Neuron (in vitro differentiated cells): ENCODE results near the gene RAB11FIP3.

Experiments used
- H2AFZ ChIP-seq: one replicate; pipeline ENCODE4 v1.6.1; 2013; ENCODE audit warnings: low read depth, mild to moderate bottlenecking, inconsistent platforms, low read length, moderate library complexity
- H3K27me3 ChIP-seq: one replicate; pipeline ENCODE4 v1.6.1; 2013; ENCODE audit warnings: low read length; ENCODE audit not compliant: insufficient read depth
- H3K36me3 ChIP-seq: one replicate; pipeline ENCODE4 v1.6.1; 2013; ENCODE audit warnings: low read length; ENCODE audit not compliant: insufficient read depth
- H3K4me1 ChIP-seq: one replicate; pipeline ENCODE4 v1.6.1; 2013; ENCODE audit warnings: low read length; ENCODE audit not compliant: insufficient read depth
- H3K4me3 ChIP-seq: 2 replicates; pipeline ENCODE4 v1.5.1; 2013; ENCODE audit warnings: mild to moderate bottlenecking, low read length, moderate library complexity
- H3K9me3 ChIP-seq: one replicate; pipeline ENCODE4 v1.6.1; 2013; ENCODE audit warnings: low read length

The RAB11FIP3 gene

GRCh38 chr16:554640-555365 lies 129.4 kb downstream of the RAB11FIP3 start:
- H3K27me3 ChIP-seq: peaks cover 19% of the 10 kb centered on the region
- H3K4me1 ChIP-seq: peaks cover 22% of the 10 kb centered on the region
- no peak overlapping the region for H3K4me3 ChIP-seq
- peaks cover 20% of the 10 kb centered on the region for H3K36me3 ChIP-seq
- no peak overlapping the region for H2AFZ ChIP-seq
- no peaks in the 10 kb centered on the region for H3K9me3 ChIP-seq

- no peak overlapping the region for H3K4me3 ChIP-seq
- H3K4me1 ChIP-seq: peaks cover 22% of the 10 kb centered on the region
- no peak overlapping the region for H2AFZ ChIP-seq
Measured at GRCh38 chr16:555528-556473, 130.4 kb downstream of the RAB11FIP3 start.

GRCh38 chr16:556474-557173 lies 131.2 kb downstream of the RAB11FIP3 start:
- H3K36me3 ChIP-seq: peaks cover 12% of the 10 kb centered on the region
- H3K9me3 ChIP-seq: no peaks in the 10 kb centered on the region
- no peak overlapping the region for H3K4me3 ChIP-seq
- H3K4me1 ChIP-seq: peaks cover 22% of the 10 kb centered on the region
- H2AFZ ChIP-seq: no peak overlapping the region
- H3K27me3 ChIP-seq: peaks cover 30% of the 10 kb centered on the region

More at GRCh38 chr16:555528-556473, 130.4 kb downstream of the RAB11FIP3 start:
- H3K27me3 ChIP-seq: peaks cover 23% of the 10 kb centered on the region
- H3K36me3 ChIP-seq: peaks cover 17% of the 10 kb centered on the region
- no peaks in the 10 kb centered on the region for H3K9me3 ChIP-seq

- Histone ChIP-seq H3K4me3 (no peak overlapping the region), H3K27me3 (peaks cover 40% of the 10 kb centered on the region), H3K36me3 (peaks cover 4% of the 10 kb centered on the region), H3K4me1 (peaks cover 22% of the 10 kb centered on the region), H3K9me3 (no peaks in the 10 kb centered on the region), H2AFZ (no peak overlapping the region)
Measured at GRCh38 chr16:557463-558297, 132.2 kb downstream of the RAB11FIP3 start.

- Histone ChIP-seq H2AFZ (no peak overlapping the region), H3K4me3 (no peak overlapping the region), H3K9me3 (no peaks in the 10 kb centered on the region), H3K27me3 (peaks cover 41% of the 10 kb centered on the region), H3K4me1 (peaks cover 22% of the 10 kb centered on the region), H3K36me3 (no peaks in the 10 kb centered on the region)
Measured at GRCh38 chr16:558298-559020, 133.0 kb downstream of the RAB11FIP3 start.

DNA sequence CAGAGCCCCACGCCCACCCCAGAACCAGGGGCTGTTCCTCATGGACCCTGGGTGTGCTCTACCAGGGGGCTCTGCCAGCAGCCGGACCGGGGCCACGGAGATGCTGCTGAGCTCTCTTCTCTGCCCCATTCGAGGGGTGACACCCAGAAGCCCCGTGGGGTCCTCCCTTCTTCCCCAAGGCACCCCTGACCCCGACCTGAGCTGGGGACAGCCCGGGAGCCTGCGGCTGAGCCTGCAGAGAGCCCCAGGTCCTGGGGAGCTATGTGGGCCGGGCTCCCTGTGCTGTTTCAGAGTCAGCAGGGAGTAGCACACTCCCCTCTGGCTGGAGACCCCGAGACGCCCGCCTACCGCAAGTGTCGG lies 133.6 kb downstream of the RAB11FIP3 start:
- no peaks in the 10 kb centered on the region for H3K36me3 ChIP-seq
- H3K9me3 ChIP-seq: no peaks in the 10 kb centered on the region
- H3K27me3 ChIP-seq: peaks cover 41% of the 10 kb centered on the region
- no peak overlapping the region for H2AFZ ChIP-seq
- no peak overlapping the region for H3K4me3 ChIP-seq
- peaks cover 19% of the 10 kb centered on the region for H3K4me1 ChIP-seq

DNA sequence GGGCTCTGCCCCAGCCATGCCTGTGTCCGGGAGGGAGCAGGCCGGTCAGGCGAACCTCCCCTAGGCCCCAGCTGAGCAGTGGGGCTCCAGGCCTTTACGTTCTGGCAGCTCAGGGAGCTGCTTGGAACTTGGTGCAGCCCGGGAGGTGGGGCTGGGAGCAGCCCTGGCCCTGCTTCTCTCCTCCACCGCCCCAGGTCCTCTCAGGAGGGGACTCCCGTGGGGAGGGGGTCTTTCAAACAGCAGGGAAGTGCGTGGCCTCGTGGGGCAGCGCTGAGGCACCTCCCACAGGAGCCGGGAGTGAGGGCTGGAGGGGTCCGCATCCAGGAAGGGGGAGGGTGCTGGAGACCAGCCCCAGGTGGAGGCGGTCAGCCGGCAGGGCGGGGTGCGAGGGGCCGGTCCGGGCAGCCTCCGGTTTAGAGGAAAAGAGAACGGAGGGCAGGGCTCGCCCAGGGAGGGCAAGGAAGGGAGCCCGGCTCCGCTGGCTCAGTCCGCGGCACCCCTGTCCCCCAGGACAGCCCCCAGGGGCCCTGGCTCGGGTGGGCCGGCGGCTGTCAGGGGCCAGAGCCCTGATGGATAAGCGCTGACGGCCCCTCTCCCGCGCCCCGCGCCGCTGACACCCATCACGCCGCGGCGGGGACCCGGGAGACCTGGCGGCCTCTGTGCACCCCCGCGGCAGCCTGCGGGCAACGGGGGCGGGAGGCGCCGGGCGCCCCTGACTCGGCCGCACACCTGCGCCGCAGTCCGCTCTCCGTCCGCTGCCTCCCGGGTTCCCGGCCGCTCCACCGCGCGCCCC lies 134.2 kb downstream of the RAB11FIP3 start:
- no peaks in the 10 kb centered on the region for H3K9me3 ChIP-seq
- no peak overlapping the region for H3K4me3 ChIP-seq
- no peaks in the 10 kb centered on the region for H3K36me3 ChIP-seq
- no peak overlapping the region for H2AFZ ChIP-seq
- H3K27me3 ChIP-seq: peaks cover 41% of the 10 kb centered on the region
- H3K4me1 ChIP-seq: peaks cover 14% of the 10 kb centered on the region

DNA sequence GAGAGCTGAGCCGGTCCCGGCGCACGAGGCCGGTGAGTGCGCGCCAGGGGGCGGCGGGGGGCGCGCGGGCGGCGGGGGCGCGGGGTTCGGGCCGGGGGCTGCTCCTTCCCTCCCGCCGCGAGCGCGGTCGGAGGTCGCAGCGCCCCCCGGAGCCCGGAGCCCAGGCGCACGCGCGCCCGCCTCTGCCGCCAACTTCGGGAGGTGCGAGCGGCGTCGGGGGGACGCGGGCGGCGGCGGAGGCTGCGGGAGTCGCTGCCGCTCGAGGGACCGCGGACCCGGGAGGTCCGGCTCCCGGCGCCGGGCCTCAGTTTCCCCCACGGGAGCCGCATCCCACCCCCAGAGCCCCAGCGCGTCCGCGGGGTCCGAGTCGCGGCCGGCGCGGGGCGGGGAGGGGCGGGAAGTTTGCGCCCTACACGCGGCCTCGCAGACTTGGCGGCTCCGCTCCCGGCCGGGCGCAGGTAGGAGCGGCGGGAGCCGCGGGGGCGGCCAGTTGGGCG lies 134.8 kb downstream of the RAB11FIP3 start, which contains the start of gene PRR35:
Gene PRR35 (plus strand): TSS at position 191 of the 497 bp plus-strand sequence. CDS start 2,901 bp downstream, outside the sequence.
- Histone ChIP-seq H3K4me3 (no peak within 1 kb of the TSS), H3K4me1 (peaks cover 14% of the 10 kb centered on the region), H3K27me3 (peaks cover 41% of the 10 kb centered on the region), H3K36me3 (no peaks in the 10 kb centered on the region), H2AFZ (no peak within 1 kb of the TSS), H3K9me3 (no peaks in the 10 kb centered on the region)

DNA sequence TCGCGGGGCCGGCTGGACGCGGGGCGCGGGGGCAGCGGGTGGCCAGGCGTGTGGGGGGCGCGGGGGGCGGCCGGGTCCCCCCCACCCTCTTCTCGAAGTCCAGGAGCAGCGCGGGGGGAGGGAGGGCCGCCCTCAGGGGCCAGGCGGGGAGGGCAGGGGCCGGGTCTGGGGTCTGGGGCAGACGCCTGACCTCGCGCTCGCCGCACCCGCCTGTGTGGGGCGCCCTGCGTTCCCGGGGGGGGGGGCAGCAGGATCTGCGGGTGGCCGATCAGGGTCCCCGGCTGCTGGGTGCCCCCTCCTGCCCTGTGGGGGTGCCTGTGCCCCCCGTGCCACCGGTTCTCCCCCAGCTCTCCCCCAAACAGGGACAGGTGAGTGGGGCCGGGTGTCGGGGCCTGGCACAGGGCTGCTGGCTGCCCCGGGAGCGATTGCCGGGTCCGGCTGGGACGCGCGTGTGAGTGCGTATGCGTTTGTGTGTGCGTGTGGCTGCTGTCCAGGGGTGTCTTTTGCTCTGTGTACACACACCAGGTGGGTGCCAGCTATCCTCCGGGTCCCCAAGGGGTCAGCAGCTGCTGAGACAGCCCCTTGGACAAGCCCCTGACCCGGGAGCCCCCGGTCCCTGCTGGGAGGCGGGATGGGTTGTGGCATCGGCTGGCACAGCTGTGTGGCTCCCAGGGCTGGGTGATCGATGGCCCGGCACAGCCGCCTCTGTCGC lies 135.4 kb downstream of the RAB11FIP3 start:
- no peak overlapping the region for H2AFZ ChIP-seq
- peaks cover 18% of the 10 kb centered on the region for H3K4me1 ChIP-seq
- H3K27me3 ChIP-seq: peaks cover 41% of the 10 kb centered on the region
- no peaks in the 10 kb centered on the region for H3K36me3 ChIP-seq
- no peaks in the 10 kb centered on the region for H3K9me3 ChIP-seq
- no peak overlapping the region for H3K4me3 ChIP-seq

- Histone ChIP-seq H3K36me3 (no peaks in the 10 kb centered on the region), H3K9me3 (no peaks in the 10 kb centered on the region), H3K4me3 (no peak overlapping the region), H2AFZ (no peak overlapping the region), H3K27me3 (peaks cover 41% of the 10 kb centered on the region), H3K4me1 (peaks cover 23% of the 10 kb centered on the region)
Measured at GRCh38 chr16:561413-561794, 136.0 kb downstream of the RAB11FIP3 start.
